ENCODE data around the gene PPP3R1.

DNA sequence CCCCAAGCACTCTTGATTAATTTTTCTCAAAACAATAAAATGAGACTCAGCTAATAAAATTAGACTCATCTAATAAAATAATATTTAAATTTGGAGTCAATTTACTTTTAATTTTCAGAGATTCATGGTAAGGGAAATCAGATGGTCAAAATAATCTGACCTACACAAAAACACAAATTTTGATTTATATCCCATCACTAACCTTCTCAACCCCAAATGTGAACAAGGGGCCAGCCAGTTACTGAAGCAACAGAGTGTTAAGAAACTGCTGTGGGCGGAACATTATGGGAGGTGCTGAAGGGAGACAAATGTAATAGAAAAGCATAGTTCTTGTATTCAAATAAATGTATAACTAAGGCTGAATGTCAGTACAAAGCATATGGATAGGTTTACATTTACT lies 28.5 kb upstream of the PPP3R1 start:
- no peak for TF ChIP-seq POLR2AphosphoS5 (IDR thresholded peaks at IDR 0.05; ENCODE audit: low read depth, low read length)
- TF ChIP-seq FOXP2 (optimal IDR thresholded peaks at IDR 0.05; ENCODE audit: borderline replicate concordance, extremely low read depth, extremely low read length, insufficient read depth): no peak
- no peak for TF ChIP-seq SIN3A (IDR thresholded peaks at IDR 0.05; ENCODE audit: borderline replicate concordance, insufficient read depth, low read length)

Measured in PFSK-1 (cell line).